22Rv1 (cell line): ENCODE data around the gene CAMKK1.

Experiments
- CTCF ChIP-seq: fragments of 450-650 bp; IDR thresholded peaks from 2 replicates; pipeline ENCODE4 v1.5.1; 2017; ENCODE audit warnings: mild to moderate bottlenecking
- ZFX ChIP-seq: fragments of 450-650 bp; IDR thresholded peaks from 2 replicates; pipeline ENCODE4 v1.6.1; 2017; ENCODE audit warnings: antibody characterized with exemption, borderline replicate concordance

DNA sequence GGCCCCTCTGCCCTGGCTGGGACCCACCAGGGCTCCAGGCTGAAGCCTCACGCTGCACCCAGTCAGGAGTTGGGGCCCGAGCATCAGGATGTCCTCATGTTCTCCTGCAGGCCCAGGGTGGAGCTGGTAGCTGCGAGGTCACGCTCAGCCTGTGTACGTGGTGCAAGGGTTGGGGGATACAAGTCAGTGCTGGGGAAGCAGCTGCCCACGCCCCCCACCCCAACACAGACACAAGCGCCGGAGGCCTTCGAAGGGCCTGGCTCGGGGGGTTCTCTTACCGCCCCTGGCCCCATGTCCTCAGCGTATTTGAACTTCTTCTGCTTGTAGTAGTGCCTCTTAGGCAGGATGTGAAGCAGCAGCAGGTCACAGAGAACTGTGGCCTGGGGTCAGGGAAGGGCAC, 4.9 kb upstream of the CAMKK1 start:
- no peak for TF ChIP-seq CTCF
- TF ChIP-seq ZFX: no peak
